ENCODE measurements around the gene GPR137.

The GPR137 gene

GRCh38 chr11:64283092-64283491 lies 2.6 kb upstream of the GPR137 start:
- H3K4me3 ChIP-seq (ENCODE audit: low read depth, low read length), result no peak overlapping the region
- DNase-seq (ENCODE audit: low read depth), result no peak
- TF ChIP-seq CTCF (IDR thresholded peaks at IDR 0.05; ENCODE audit: insufficient read depth, low read depth, low read length, missing control alignments), result no peak

- peak; percentile 96 for DNase-seq (ENCODE audit: low read depth)
- peak within 1 kb of the TSS; percentile 93 for H3K4me3 ChIP-seq (ENCODE audit: low read depth, low read length)
- TF ChIP-seq CTCF (IDR thresholded peaks at IDR 0.05; ENCODE audit: insufficient read depth, low read depth, low read length, missing control alignments), result no peak
These were observed 1.3 kb upstream of the GPR137 start, which contains the start of gene BAD for GRCh38 chr11:64284048-64284961. TSS of gene BAD (minus strand) at chr11:64284665. CDS start at chr11:64284368, 297 bp downstream.

GRCh38 chr11:64285885-64286800 lies 495 bp downstream of the GPR137 start:
- peak overlapping the region; percentile 93 for H3K4me3 ChIP-seq (ENCODE audit: low read depth, low read length)
- peak; percentile 53 for DNase-seq (ENCODE audit: low read depth)
- peak; percentile 32 for TF ChIP-seq CTCF (IDR thresholded peaks at IDR 0.05; ENCODE audit: insufficient read depth, low read depth, low read length, missing control alignments)

- no peak for TF ChIP-seq CTCF (IDR thresholded peaks at IDR 0.05; ENCODE audit: insufficient read depth, low read depth, low read length, missing control alignments)
- DNase-seq (ENCODE audit: low read depth), result no peak
- no peak overlapping the region for H3K4me3 ChIP-seq (ENCODE audit: low read depth, low read length)
These were observed 1.1 kb downstream of the GPR137 start for GRCh38 chr11:64286801-64287159.

- H3K4me3 ChIP-seq (ENCODE audit: low read depth, low read length), result no peak overlapping the region
- TF ChIP-seq CTCF (IDR thresholded peaks at IDR 0.05; ENCODE audit: insufficient read depth, low read depth, low read length, missing control alignments), result no peak
- no peak for DNase-seq (ENCODE audit: low read depth)
These were observed 2.2 kb downstream of the GPR137 start for GRCh38 chr11:64287676-64288352.

GRCh38 chr11:64288353-64288750 lies 2.7 kb downstream of the GPR137 start:
- DNase-seq (ENCODE audit: low read depth), result no peak
- TF ChIP-seq CTCF (IDR thresholded peaks at IDR 0.05; ENCODE audit: insufficient read depth, low read depth, low read length, missing control alignments), result no peak
- H3K4me3 ChIP-seq (ENCODE audit: low read depth, low read length), result no peak overlapping the region

Data from GM12865 (cell line).